GM21390 (cell line): ENCODE results near the gene RAB7B.

ENCODE experiments used
- ATAC-seq: cut with Tn5 transposase; IDR thresholded peaks from one replicate; pipeline ENCODE4 v1.9.1; 2021; ENCODE audit not compliant: unreplicated experiment

The RAB7B gene

DNA sequence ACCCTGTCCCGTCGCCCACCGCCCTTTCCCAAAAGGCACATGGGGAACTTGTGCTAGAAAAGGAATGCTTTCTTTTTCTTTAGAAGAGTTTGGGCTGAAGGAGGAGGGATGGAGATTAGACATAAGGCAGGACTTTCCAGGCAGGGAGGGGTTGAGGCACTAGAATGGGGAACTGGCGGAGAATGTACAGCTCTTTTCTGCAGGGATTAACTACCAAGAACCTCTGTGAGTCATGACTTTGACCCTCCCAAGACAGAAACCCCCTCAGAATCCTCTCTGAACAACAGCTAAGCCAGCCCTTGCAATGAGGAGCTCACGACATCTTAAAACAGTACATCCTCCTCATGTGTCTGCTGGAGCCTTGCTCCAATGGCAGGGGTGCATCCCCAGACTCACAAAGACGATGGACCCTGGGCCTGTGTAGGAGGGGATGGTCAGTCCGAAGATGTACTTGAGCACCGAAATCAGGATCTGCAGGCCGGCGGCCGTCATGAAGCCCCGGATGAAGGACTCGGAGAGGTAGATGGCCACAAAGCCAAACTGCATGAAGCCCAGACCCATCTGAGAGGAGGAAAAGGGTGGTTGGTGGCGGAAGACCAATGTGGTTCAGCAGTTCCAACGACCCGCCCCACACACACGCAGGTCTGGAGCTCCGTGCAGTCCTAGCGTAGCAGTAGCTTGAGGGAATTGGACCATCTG, 73.5 kb downstream of the RAB7B start:
- no peak for ATAC-seq

GRCh38 chr1:205928317-205928716, 74.9 kb downstream of the RAB7B start:
- ATAC-seq: no peak

DNA sequence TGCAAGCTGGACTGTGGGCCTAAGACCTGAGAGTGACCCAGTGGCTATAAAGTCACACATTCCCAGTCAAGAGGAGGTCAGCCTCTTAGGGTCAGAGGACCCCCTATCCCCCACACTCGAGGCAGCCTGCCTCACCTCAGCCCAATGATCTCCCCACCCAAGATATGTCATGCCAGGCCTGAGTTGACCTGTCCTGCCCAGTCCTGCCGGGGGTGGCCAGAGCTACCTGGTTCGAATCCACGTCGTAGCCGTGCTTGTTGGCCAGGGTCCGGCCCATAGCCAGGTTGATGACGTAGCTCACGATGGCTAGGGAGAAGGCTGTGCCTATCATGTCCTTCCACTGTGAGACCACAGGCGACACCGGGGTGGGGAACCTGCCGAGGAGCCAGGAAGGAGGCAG, 75.5 kb downstream of the RAB7B start:
- ATAC-seq: no peak

- ATAC-seq: no peak
Measured at GRCh38 chr1:205927247-205927646, 75.9 kb downstream of the RAB7B start.
